ENCODE data around the gene PDE5A. TPM values are rescaled to one million over a fixed set of nuclear protein-coding genes. Genes with fewer than 3 reads are reported as not detected.

The PDE5A gene
- polyA plus RNA-seq, 3 donors = 0.80 to 0.82 TPM; not detected in 1

- DNase-seq = no peak
- no peak overlapping the region for H3K27ac Mint-ChIP-seq
- Histone ChIP-seq H3K4me3 (replicated peaks in 1 of 3; ENCODE audit: low read depth in 2 of 3, low read length in 3 of 3) (no peak overlapping the region), H3K9ac (ENCODE audit: insufficient read depth, low read length, poor library complexity, severe bottlenecking) (no peak overlapping the region), H3K36me3 (replicated peaks in 1 of 2; ENCODE audit: control insufficient read depth in 1 of 2, insufficient read depth in 2 of 2, low read length in 2 of 2) (no peaks in the 10 kb centered on the region), H2AFZ (ENCODE audit: insufficient read depth, low read depth, low read length, poor library complexity, severe bottlenecking) (no peak overlapping the region), H3K27ac (ENCODE audit: low read depth in 1 of 2, low read length in 2 of 2) (no peak overlapping the region), H3K27me3 (ENCODE audit: control insufficient read depth in 2 of 2, insufficient read depth in 2 of 2, low read length in 2 of 2) (no peaks in the 10 kb centered on the region), H3K79me2 (ENCODE audit: insufficient read depth, low read length) (no peaks in the 10 kb centered on the region), H3K4me2 (replicated peaks; ENCODE audit: extremely low read depth, low read length, poor library complexity, severe bottlenecking) (no peak overlapping the region), H3K9me3 (replicated peaks in 1 of 2; ENCODE audit: control insufficient read depth in 1 of 2, insufficient read depth in 1 of 2, low read length in 2 of 2) (no peaks in the 10 kb centered on the region), H3K4me1 (ENCODE audit: control insufficient read depth in 1 of 2, insufficient read depth in 2 of 2, low read length in 2 of 2) (no peaks in the 10 kb centered on the region), H4K20me1 (ENCODE audit: insufficient read depth, low read length) (no peaks in the 10 kb centered on the region)
- 96% methylated on average over 3 of the region's 5 CpGs for WGBS (ENCODE audit: insufficient coverage)
- no peak overlapping the region for H3K4me3 Mint-ChIP-seq
- H3K4me1 Mint-ChIP-seq = no peaks in the 10 kb centered on the region
- no peaks in the 10 kb centered on the region for H3K36me3 Mint-ChIP-seq
- peaks cover 2 to 10% (median 7%) of the 10 kb centered on the region in 7 donors for H3K9me3 Mint-ChIP-seq
- TF ChIP-seq CTCF (IDR thresholded peaks at IDR 0.05) = no peak
- intact Hi-C loops (cut with micrococcal nuclease) = no loop called here
- H3K27me3 Mint-ChIP-seq (ENCODE audit: low read depth in 3 of 3) = peaks cover 0 to 3% (median 0%) of the 10 kb centered on the region in 3 donors
Observed at GRCh38 chr4:119579823-119580222, 48.8 kb downstream of the PDE5A start.

- intact Hi-C loops (cut with micrococcal nuclease) = no loop called here
- no peaks in the 10 kb centered on the region for H3K4me1 ChIP-seq (ENCODE audit: control insufficient read depth in 1 of 2, insufficient read depth in 2 of 2, low read length in 2 of 2)
- peaks cover 0 to 5% of the 10 kb centered on the region in 2 donors for H3K9me3 ChIP-seq (replicated peaks in 1 of 2; ENCODE audit: control insufficient read depth in 1 of 2, insufficient read depth in 1 of 2, low read length in 2 of 2)
- Mint-ChIP-seq H3K9me3 (peaks cover 3 to 12% (median 4%) of the 10 kb centered on the region in 7 donors), H3K27ac (no peak overlapping the region), H3K27me3 (ENCODE audit: low read depth in 3 of 3) (peaks cover 0 to 1% (median 0%) of the 10 kb centered on the region in 3 donors), H3K4me1 (no peaks in the 10 kb centered on the region), H3K4me3 (no peak overlapping the region), H3K36me3 (no peaks in the 10 kb centered on the region)
- no peak overlapping the region for H2AFZ ChIP-seq (ENCODE audit: insufficient read depth, low read depth, low read length, poor library complexity, severe bottlenecking)
- WGBS (ENCODE audit: insufficient coverage) = 82% methylated on average over 4 of the region's 5 CpGs
- no peaks in the 10 kb centered on the region for H3K79me2 ChIP-seq (ENCODE audit: insufficient read depth, low read length)
- H3K9ac ChIP-seq (ENCODE audit: insufficient read depth, low read length, poor library complexity, severe bottlenecking) = no peak overlapping the region
- H3K4me3 ChIP-seq (replicated peaks in 1 of 3; ENCODE audit: low read depth in 2 of 3, low read length in 3 of 3) = no peak overlapping the region
- no peak for TF ChIP-seq CTCF (IDR thresholded peaks at IDR 0.05)
- H3K27me3 ChIP-seq (ENCODE audit: control insufficient read depth in 2 of 2, insufficient read depth in 2 of 2, low read length in 2 of 2) = no peaks in the 10 kb centered on the region
- no peak for DNase-seq
- H3K36me3 ChIP-seq (replicated peaks in 1 of 2; ENCODE audit: control insufficient read depth in 1 of 2, insufficient read depth in 2 of 2, low read length in 2 of 2) = no peaks in the 10 kb centered on the region
- no peak overlapping the region for H3K27ac ChIP-seq (ENCODE audit: low read depth in 1 of 2, low read length in 2 of 2)
- no peaks in the 10 kb centered on the region for H4K20me1 ChIP-seq (ENCODE audit: insufficient read depth, low read length)
- no peak overlapping the region for H3K4me2 ChIP-seq (replicated peaks; ENCODE audit: extremely low read depth, low read length, poor library complexity, severe bottlenecking)
Observed at GRCh38 chr4:119570401-119570800, 58.2 kb downstream of the PDE5A start.

Measured in CD14-positive monocyte (primary cell).